ENCODE data around the gene FKBP4.
A peak's percentile ranks its signal among the peaks of the same experiment; 100 is the strongest.
"Not testable (repeated sequence)": the region's sequence is repeated elsewhere in the genome, so short reads cannot be mapped to it uniquely, and the experiment has no call there.

The FKBP4 gene
- total RNA-seq: 48.7 to 76.2 reads per million in 2 donors

- DNase-seq: peak; percentile 85
These were observed at the start of gene FKBP4 for GRCh38 chr12:2794736-2795289. FKBP4 (plus strand) TSS chr12:2794970; CDS start chr12:2795140, 170 bp downstream.

- DNase-seq: no peak
These were observed 49.1 kb upstream of the FKBP4 start for GRCh38 chr12:2745655-2746054.

- DNase-seq: no peak
These were observed 45.2 kb upstream of the FKBP4 start for GRCh38 chr12:2749580-2749979.

GRCh38 chr12:2750185-2750584, 44.6 kb upstream of the FKBP4 start:
- no peak for DNase-seq

- DNase-seq: no peak
These were observed 43.5 kb upstream of the FKBP4 start for GRCh38 chr12:2751230-2751629.

- no peak for DNase-seq
These were observed 43.1 kb upstream of the FKBP4 start for GRCh38 chr12:2751686-2752085.

- peak; percentile 81 for DNase-seq
These were observed 41.9 kb upstream of the FKBP4 start for GRCh38 chr12:2752676-2753371.

- DNase-seq: no peak
These were observed 41.2 kb upstream of the FKBP4 start for GRCh38 chr12:2753536-2753935.

- no peak for DNase-seq
These were observed 40.6 kb upstream of the FKBP4 start for GRCh38 chr12:2754208-2754607.

- no peak for DNase-seq
These were observed 38.0 kb upstream of the FKBP4 start for GRCh38 chr12:2756756-2757155.

GRCh38 chr12:2759733-2760132, 35.0 kb upstream of the FKBP4 start:
- no peak for DNase-seq

- no peak for DNase-seq
These were observed 30.4 kb upstream of the FKBP4 start for GRCh38 chr12:2764398-2764797.

GRCh38 chr12:2765052-2765451, 29.7 kb upstream of the FKBP4 start:
- DNase-seq: no peak

GRCh38 chr12:2765608-2766007, 29.2 kb upstream of the FKBP4 start:
- no peak for DNase-seq

- DNase-seq: no peak
These were observed 26.4 kb upstream of the FKBP4 start for GRCh38 chr12:2768224-2768961.

GRCh38 chr12:2769866-2770533, 24.8 kb upstream of the FKBP4 start:
- no peak for DNase-seq

GRCh38 chr12:2770544-2770943, 24.2 kb upstream of the FKBP4 start:
- not testable (repeated sequence) for DNase-seq

- no peak for DNase-seq
These were observed 22.4 kb upstream of the FKBP4 start for GRCh38 chr12:2772370-2772769.

- no peak for DNase-seq
These were observed 21.4 kb upstream of the FKBP4 start for GRCh38 chr12:2773199-2773875.

GRCh38 chr12:2775431-2775830, 19.3 kb upstream of the FKBP4 start:
- no peak for DNase-seq

- DNase-seq: no peak
These were observed 18.5 kb upstream of the FKBP4 start for GRCh38 chr12:2776129-2776806.

- no peak for DNase-seq
These were observed 15.5 kb upstream of the FKBP4 start for GRCh38 chr12:2779281-2779680.

All from T-helper 9 cell (primary cell).